ENCODE measurements around the gene NLRP3.
A peak's percentile ranks its signal among the peaks of the same experiment; 100 is the strongest.
"Not testable (repeated sequence)": the region's sequence is repeated elsewhere in the genome, so short reads cannot be mapped to it uniquely, and the experiment has no call there.

Gene NLRP3

GRCh38 chr1:247468481-247469140, 52.6 kb downstream of the NLRP3 start:
- no peak for DNase-seq

DNA sequence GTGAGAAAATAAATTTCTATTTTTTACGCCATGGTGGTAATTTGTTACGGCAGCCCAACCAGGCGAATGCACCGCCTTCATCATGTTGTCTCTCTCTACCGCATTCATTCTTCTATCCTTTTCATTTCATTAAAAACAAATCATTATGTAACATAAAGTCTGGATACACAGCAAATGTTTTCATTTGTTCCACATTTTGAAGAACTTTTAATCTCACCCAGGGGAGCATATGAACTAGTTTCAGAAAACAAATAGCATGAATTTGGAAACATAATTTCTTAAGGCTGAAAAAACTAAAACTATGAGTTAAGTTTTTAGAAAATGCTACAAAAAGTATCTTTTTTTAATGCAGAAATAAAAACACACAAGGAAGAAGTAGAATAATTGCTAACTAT, 53.2 kb downstream of the NLRP3 start:
- no peak for DNase-seq

- not testable (repeated sequence) for DNase-seq
Observed at GRCh38 chr1:247470942-247471429, 55.0 kb downstream of the NLRP3 start.

DNA sequence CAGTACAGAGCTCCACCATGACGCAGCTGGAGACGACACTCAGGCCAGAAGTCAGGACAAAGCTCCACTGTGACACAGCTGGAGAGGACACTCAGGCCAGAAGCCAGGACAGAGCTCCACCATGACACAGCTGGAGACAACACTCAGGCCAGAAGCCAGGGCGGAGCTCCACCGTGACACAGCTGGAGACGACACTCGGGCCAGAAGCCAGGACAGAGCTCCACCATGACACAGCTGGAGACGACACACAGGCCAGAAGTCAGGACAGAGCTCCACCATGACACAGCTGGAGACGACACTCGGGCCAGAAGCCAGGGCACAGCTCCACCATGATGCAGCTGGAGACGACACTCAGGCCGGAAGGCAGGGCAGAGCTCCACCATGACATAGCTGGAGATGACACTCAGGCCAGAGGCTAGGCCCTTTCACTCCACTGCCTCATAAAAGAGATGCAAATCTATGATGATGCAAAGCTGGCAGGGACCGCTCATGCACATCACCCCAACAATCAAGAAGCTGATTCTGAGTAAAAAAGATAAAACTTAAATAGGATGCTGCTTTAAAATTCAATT, 55.6 kb downstream of the NLRP3 start:
- DNase-seq: no peak

- DNase-seq: no peak
Observed at GRCh38 chr1:247472035-247472434, 56.1 kb downstream of the NLRP3 start.

- no peak for DNase-seq
Observed at GRCh38 chr1:247474367-247474766, 58.4 kb downstream of the NLRP3 start.

GRCh38 chr1:247475793-247476192, 59.8 kb downstream of the NLRP3 start:
- no peak for DNase-seq

DNA sequence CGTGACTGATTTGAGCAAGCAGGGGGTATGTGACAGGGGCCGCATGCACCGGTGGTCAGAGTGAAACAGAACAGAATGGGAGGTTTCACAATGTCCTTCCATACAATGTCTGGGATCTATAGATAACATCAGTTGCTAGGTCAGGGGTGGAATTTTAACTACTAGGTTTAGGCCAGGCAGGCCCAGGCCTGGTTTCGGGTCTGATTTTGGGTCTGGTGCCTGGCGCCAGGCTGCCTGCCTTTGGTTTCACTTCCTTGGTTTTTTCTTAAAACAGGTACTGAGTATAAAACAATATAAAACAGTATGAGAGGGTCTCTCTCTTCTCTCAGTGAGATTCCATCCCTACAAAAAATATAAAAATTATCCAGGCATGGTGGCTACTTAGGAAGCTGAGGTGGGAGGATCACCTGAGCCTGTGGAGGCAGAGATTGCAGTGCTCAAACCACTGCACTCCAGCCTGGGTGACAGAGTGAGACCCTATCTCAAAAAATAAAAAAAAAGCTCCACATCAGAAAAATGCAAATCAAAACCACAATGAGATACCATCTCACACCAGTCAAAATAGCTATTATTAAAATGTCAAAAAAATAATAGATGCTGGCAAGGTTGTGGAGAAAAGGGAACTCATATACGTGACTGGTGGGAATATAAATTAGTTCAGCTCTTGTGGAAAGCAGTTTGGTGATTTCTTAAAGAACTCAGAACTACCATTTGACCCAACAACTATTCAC, 60.5 kb downstream of the NLRP3 start:
- not testable (repeated sequence) for DNase-seq

- no peak for DNase-seq
Observed at GRCh38 chr1:247482747-247483146, 66.8 kb downstream of the NLRP3 start.

- DNase-seq: peak in 9 of 51 donors; percentile 1 to 9 (median 5)
Observed at GRCh38 chr1:247487057-247487456, 71.1 kb downstream of the NLRP3 start.

DNA sequence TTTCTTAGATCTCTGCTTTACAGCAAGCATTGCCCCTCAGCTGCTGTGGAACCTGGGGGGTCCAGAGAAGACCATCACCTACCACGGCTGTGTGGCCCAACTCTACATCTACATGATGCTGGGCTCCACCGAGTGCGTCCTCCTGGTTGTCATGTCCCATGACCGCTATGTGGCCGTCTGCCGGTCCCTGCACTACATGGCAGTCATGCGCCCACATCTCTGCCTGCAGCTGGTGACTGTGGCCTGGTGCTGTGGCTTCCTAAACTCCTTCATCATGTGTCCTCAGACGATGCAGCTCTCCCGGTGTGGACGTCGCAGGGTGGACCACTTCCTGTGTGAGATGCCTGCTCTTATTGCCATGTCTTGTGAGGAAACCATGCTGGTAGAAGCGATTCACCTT, 75.4 kb downstream of the NLRP3 start:
- DNase-seq: no peak

- DNase-seq: no peak
Observed at GRCh38 chr1:247493106-247493505, 77.1 kb downstream of the NLRP3 start.

DNA sequence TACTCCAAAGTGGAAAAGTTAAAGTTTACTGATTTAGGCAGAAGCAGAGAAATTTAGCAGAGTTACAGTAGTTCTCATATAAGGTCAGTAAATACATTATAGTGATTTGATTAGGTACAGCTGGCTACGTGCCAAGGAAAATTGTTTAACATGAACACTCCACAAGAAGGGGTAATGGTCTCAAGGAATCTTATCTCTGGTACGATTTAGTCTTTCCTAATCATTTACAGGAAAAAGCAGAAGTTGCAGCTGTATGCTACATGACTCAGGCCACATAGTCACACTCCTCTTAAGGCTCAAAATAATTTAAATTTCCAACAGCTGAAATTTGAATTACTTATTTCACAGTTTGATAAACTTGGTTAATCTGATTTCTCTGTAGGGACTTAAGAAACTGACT, 78.8 kb downstream of the NLRP3 start:
- DNase-seq: no peak

DNA sequence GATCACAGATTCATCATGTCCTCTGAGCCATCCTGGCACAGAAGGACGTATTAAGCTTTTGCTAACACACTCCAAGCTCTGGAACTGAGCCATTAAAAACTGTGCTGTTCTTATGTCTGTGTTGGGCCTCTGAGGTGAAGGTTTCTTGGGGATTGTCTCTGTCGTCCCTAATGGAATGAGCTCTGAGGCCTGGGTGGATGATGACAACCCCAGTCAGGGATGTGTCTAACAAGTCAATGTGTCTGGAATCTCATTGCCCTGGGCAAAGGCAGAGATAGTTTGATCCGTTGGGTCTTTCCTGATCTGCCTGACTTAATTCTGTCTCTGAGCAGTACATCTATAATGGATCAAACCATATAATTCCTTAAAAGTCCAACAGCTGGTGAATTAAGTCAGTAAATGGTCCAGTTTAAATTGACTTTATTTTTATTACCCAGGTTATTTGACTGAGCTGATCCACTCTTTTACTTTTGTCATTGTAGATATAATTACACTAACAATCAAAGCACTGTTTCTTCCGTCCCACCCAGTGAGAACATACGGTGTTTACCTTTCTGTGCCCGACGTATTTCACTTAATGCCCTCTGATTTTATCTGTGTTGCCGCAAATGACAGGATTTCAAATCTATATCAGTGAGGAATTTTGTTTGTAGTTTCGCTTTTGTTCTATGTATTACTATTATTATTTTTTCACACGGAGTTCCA, 80.8 kb downstream of the NLRP3 start:
- no peak for DNase-seq
